ENCODE results near the gene PLD6. TPM values are rescaled to one million over a fixed set of nuclear protein-coding genes. Genes with fewer than 3 reads are reported as not detected.

PLD6 gene
- total RNA-seq, 6 donors from 2014 or later = 2.3 to 5.0 (median 3.4) TPM

GRCh38 chr17:17216236-17216635, 10.1 kb upstream of the PLD6 start:
- Histone ChIP-seq H3K27me3 (no peaks in the 10 kb centered on the region), H3K4me1 (no peaks in the 10 kb centered on the region), H3K27ac (no peak overlapping the region), H3K9me3 (no peaks in the 10 kb centered on the region), H3K4me3 (no peak overlapping the region), H3K36me3 (peaks cover 67 to 97% (median 91%) of the 10 kb centered on the region in 4 donors)
- peak in 1 of 2 donors; percentile 63 for DNase-seq
- 92 to 96% methylated on average over 9 to 13 of the region's 17 CpGs for WGBS, 2 donors
- TF ChIP-seq, protein P1, sequence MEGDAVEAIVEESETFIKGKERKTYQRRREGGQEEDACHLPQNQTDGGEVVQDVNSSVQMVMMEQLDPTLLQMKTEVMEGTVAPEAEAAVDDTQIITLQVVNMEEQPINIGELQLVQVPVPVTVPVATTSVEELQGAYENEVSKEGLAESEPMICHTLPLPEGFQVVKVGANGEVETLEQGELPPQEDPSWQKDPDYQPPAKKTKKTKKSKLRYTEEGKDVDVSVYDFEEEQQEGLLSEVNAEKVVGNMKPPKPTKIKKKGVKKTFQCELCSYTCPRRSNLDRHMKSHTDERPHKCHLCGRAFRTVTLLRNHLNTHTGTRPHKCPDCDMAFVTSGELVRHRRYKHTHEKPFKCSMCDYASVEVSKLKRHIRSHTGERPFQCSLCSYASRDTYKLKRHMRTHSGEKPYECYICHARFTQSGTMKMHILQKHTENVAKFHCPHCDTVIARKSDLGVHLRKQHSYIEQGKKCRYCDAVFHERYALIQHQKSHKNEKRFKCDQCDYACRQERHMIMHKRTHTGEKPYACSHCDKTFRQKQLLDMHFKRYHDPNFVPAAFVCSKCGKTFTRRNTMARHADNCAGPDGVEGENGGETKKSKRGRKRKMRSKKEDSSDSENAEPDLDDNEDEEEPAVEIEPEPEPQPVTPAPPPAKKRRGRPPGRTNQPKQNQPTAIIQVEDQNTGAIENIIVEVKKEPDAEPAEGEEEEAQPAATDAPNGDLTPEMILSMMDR (IDR thresholded peaks at IDR 0.05) = no peak
- TF ChIP-seq EP300 (IDR thresholded peaks at IDR 0.05) (no peak), POLR2A (IDR thresholded peaks at IDR 0.05) (no peak), POLR2AphosphoS5 (IDR thresholded peaks at IDR 0.05) (no peak)
- ATAC-seq (ENCODE audit: low FRiP score in 2 of 2) = no peak

- no peaks in the 10 kb centered on the region for H3K4me1 ChIP-seq
- 85 to 93% methylated on average over 7 to 8 of the region's 8 CpGs for WGBS, 2 donors
- DNase-seq (no peak), ATAC-seq (ENCODE audit: low FRiP score in 2 of 2) (peak in 1 of 2 donors; percentile 30)
- no peaks in the 10 kb centered on the region for H3K27me3 ChIP-seq
- H3K4me3 ChIP-seq = no peak overlapping the region
- no peak overlapping the region for H3K27ac ChIP-seq
- TF ChIP-seq EP300 (IDR thresholded peaks at IDR 0.05) = no peak
- TF ChIP-seq POLR2A (IDR thresholded peaks at IDR 0.05) = no peak
- TF ChIP-seq, protein P1 (IDR thresholded peaks at IDR 0.05) = no peak
- no peak for TF ChIP-seq POLR2AphosphoS5 (IDR thresholded peaks at IDR 0.05)
- peaks cover 60 to 96% (median 87%) of the 10 kb centered on the region in 4 donors for H3K36me3 ChIP-seq
- no peaks in the 10 kb centered on the region for H3K9me3 ChIP-seq
Observed at GRCh38 chr17:17215575-17215974, 9.4 kb upstream of the PLD6 start.

GRCh38 chr17:17214646-17215436, 8.7 kb upstream of the PLD6 start:
- H3K4me1 ChIP-seq = no peaks in the 10 kb centered on the region
- DNase-seq = peak in 1 of 2 donors; percentile 60
- no peaks in the 10 kb centered on the region for H3K9me3 ChIP-seq
- H3K36me3 ChIP-seq = peaks cover 55 to 89% (median 80%) of the 10 kb centered on the region in 4 donors
- no peak for ATAC-seq (ENCODE audit: low FRiP score in 2 of 2)
- TF ChIP-seq POLR2A (IDR thresholded peaks at IDR 0.05) (no peak), EP300 (IDR thresholded peaks at IDR 0.05) (no peak), POLR2AphosphoS5 (IDR thresholded peaks at IDR 0.05) (no peak)
- TF ChIP-seq, protein P1 (IDR thresholded peaks at IDR 0.05) = no peak
- H3K4me3 ChIP-seq = no peak overlapping the region
- WGBS, 2 donors = 87 to 89% methylated on average over 20 to 27 of the region's 27 CpGs
- no peak overlapping the region for H3K27ac ChIP-seq
- no peaks in the 10 kb centered on the region for H3K27me3 ChIP-seq

DNA sequence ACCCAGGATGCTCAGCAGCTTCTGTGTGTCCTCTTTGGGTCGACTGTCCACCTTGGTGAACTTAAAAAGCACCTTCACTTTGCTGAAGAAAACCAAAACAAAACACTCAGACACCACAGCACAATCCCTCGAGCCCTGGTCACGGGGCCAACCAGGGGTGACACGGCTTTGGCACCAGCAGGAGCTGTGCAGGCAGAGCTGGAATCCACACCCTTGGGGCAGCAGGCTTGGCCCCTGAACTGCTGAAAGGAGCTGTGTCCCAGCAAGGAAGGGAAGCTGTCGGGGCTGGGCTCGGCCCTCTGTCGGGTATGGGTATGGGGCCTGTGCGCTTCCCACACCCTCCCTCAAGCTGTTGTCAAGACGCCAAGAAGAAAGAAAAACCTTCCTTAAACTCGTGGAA, 7.6 kb upstream of the PLD6 start:
- Histone ChIP-seq H3K9me3 (no peaks in the 10 kb centered on the region), H3K36me3 (peaks cover 49 to 80% (median 70%) of the 10 kb centered on the region in 4 donors), H3K4me3 (no peak overlapping the region), H3K4me1 (no peaks in the 10 kb centered on the region), H3K27ac (no peak overlapping the region), H3K27me3 (no peaks in the 10 kb centered on the region)
- WGBS, 2 donors = 73 to 88% methylated on average over 9 to 10 of the region's 10 CpGs
- no peak for TF ChIP-seq POLR2AphosphoS5 (IDR thresholded peaks at IDR 0.05)
- no peak for TF ChIP-seq EP300 (IDR thresholded peaks at IDR 0.05)
- TF ChIP-seq, protein P1 (IDR thresholded peaks at IDR 0.05) = no peak
- TF ChIP-seq POLR2A (IDR thresholded peaks at IDR 0.05) = no peak
- DNase-seq (no peak), ATAC-seq (ENCODE audit: low FRiP score in 2 of 2) (no peak)

All from upper lobe of left lung (tissue), 6 donors.